HL-60/S4 (cell line): ENCODE results near the gene JAK1.

Experiments
- in situ Hi-C: fragments of 300-500 bp; cut with MboI; formaldehyde crosslinking; loops from 2 replicates; pipeline ENCODE4 v1.14.3; 2022; ENCODE audit warnings: low sequenced_read_pairs

JAK1 gene

GRCh38 chr1:64873576-64873975, 92.8 kb downstream of the JAK1 start:
- in situ Hi-C loops = no loop called here

- in situ Hi-C loops = no loop called here
These were observed 94.3 kb downstream of the JAK1 start for GRCh38 chr1:64872067-64872466.

GRCh38 chr1:64871256-64871655, 95.1 kb downstream of the JAK1 start:
- in situ Hi-C loops = no loop called here

GRCh38 chr1:64867266-64867665, 99.1 kb downstream of the JAK1 start:
- in situ Hi-C loops = no loop called here

- in situ Hi-C loops = no loop called here
These were observed 99.7 kb downstream of the JAK1 start for GRCh38 chr1:64866689-64867088.

- in situ Hi-C loops = no loop called here
These were observed 101.1 kb downstream of the JAK1 start for GRCh38 chr1:64865105-64865757.

GRCh38 chr1:64864018-64864940, 102.1 kb downstream of the JAK1 start:
- in situ Hi-C loops = no loop called here

- in situ Hi-C loops = no loop called here
These were observed 104.7 kb downstream of the JAK1 start for GRCh38 chr1:64861611-64862010.

GRCh38 chr1:64857347-64857746, 109.0 kb downstream of the JAK1 start:
- in situ Hi-C loops = no loop called here

GRCh38 chr1:64856553-64856952, 109.8 kb downstream of the JAK1 start:
- in situ Hi-C loops = no loop called here

GRCh38 chr1:64855557-64855956, 110.8 kb downstream of the JAK1 start:
- in situ Hi-C loops = no loop called here

- in situ Hi-C loops = no loop called here
These were observed 111.7 kb downstream of the JAK1 start for GRCh38 chr1:64854674-64855073.

- in situ Hi-C loops = no loop called here
These were observed 114.7 kb downstream of the JAK1 start for GRCh38 chr1:64851664-64852063.

- in situ Hi-C loops = no loop called here
These were observed 115.5 kb downstream of the JAK1 start for GRCh38 chr1:64850846-64851245.

GRCh38 chr1:64849942-64850341, 116.4 kb downstream of the JAK1 start:
- in situ Hi-C loops = loop anchor here (25.0 kb wide), 1 partner anchor 588 kb away; no protein-coding TSS in a partner anchor

GRCh38 chr1:64848803-64849202, 117.5 kb downstream of the JAK1 start:
- in situ Hi-C loops = loop anchor here (25.0 kb wide), 1 partner anchor 587 kb away; no protein-coding TSS in a partner anchor

GRCh38 chr1:64848136-64848535, 118.2 kb downstream of the JAK1 start:
- in situ Hi-C loops = loop anchor here (25.0 kb wide), 1 partner anchor 586 kb away; no protein-coding TSS in a partner anchor

- in situ Hi-C loops = loop anchor here (25.0 kb wide), 1 partner anchor 585 kb away; no protein-coding TSS in a partner anchor
These were observed 118.7 kb downstream of the JAK1 start for GRCh38 chr1:64847666-64848065.

GRCh38 chr1:64846573-64847430, 119.5 kb downstream of the JAK1 start:
- in situ Hi-C loops = loop anchor here (25.0 kb wide), 1 partner anchor 585 kb away; no protein-coding TSS in a partner anchor

GRCh38 chr1:64845831-64846425, 120.4 kb downstream of the JAK1 start:
- in situ Hi-C loops = loop anchor here (25.0 kb wide), 1 partner anchor 584 kb away; no protein-coding TSS in a partner anchor
